Nephron (organoid): ENCODE measurements around the gene LHFPL5.

Experiments
- H3K27ac Mint-ChIP-seq, 3 experiments: 2 replicates each; pipeline ENCODE4 v1.8.0; 2020; ENCODE audit warnings: mixed read lengths in 3 of 3, mild to moderate bottlenecking in 2 of 3, moderate library complexity in 1 of 3
- H3K27me3 Mint-ChIP-seq: 2 replicates; pipeline ENCODE4 v1.8.0; 2021; ENCODE audit warnings: low read depth, mild to moderate bottlenecking, moderate library complexity, mixed read lengths
- H3K36me3 Mint-ChIP-seq: 2 replicates; pipeline ENCODE4 v1.8.0; 2020; ENCODE audit warnings: low read depth, mixed read lengths
- H3K4me1 Mint-ChIP-seq: 2 replicates; pipeline ENCODE4 v1.8.0; 2020; ENCODE audit warnings: mixed read lengths
- H3K4me3 Mint-ChIP-seq, 3 experiments: 2 replicates each; pipeline ENCODE4 v1.8.0; 2020; ENCODE audit warnings: mild to moderate bottlenecking in 3 of 3, mixed read lengths in 3 of 3, moderate library complexity in 2 of 3
- H3K9me3 Mint-ChIP-seq: 2 replicates; pipeline ENCODE4 v1.8.0; 2020; ENCODE audit warnings: mixed read lengths
- CTCF ChIP-seq, 3 experiments: fragments of 200-600 bp; sonication (generic); IDR thresholded peaks; one replicate each; pipeline ENCODE4 v1.5.0; 2021; ENCODE audit warnings: antibody characterized with exemption in 3 of 3; ENCODE audit not compliant: unreplicated experiment in 3 of 3

The LHFPL5 gene

GRCh38 chr6:35810971-35811698 lies 6.0 kb downstream of the LHFPL5 start:
- Mint-ChIP-seq H3K4me3 (no peak overlapping the region), H3K27ac (no peak overlapping the region), H3K9me3 (peaks cover 4% of the 10 kb centered on the region), H3K36me3 (no peaks in the 10 kb centered on the region), H3K4me1 (peaks cover 7% of the 10 kb centered on the region), H3K27me3 (peaks cover 11% of the 10 kb centered on the region)
- no peak for TF ChIP-seq CTCF (IDR thresholded peaks at IDR 0.05; ENCODE audit: unreplicated experiment in 3 of 3)

DNA sequence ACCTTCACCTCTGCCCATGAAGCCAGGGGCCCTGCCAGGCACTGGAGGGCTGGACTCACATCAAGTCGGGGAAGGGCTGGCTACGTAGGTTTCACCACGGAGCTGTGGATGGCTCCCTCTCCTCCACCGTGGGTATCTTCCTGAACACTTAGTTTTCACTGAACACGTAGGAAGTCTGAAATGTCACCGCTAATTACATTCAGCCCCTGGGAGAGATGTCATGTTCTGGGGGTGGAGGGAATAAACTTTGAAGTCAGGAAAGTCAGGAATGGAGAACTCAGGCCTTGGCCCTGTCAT lies 6.5 kb downstream of the LHFPL5 start:
- TF ChIP-seq CTCF (IDR thresholded peaks at IDR 0.05; ENCODE audit: unreplicated experiment in 3 of 3): no peak
- Mint-ChIP-seq H3K4me1 (peaks cover 7% of the 10 kb centered on the region), H3K27me3 (peaks cover 8% of the 10 kb centered on the region)

DNA sequence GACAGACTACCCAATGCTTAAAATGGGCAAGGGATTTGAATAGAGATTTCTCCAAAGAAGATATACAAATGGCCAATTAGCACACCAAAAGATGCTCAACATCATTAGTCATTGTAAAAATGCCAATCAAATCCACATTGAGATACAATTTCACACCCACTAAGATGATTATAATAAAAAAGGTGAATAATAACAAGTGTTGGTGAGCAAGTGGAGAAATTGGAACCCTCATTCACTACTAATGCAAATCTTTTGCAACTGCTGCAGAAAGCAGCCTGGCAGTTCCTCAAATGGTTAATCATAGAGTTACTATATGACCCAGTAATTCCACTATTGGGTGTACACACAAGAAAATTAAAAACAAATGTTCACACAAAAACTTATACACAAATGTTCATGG lies 12.4 kb downstream of the LHFPL5 start:
- no peaks in the 10 kb centered on the region for H3K36me3 Mint-ChIP-seq
- H3K4me3 Mint-ChIP-seq: no peak overlapping the region
- H3K4me1 Mint-ChIP-seq: no peaks in the 10 kb centered on the region

More for the DNA sequence above, 6.5 kb downstream of the LHFPL5 start:
- Mint-ChIP-seq H3K36me3 (no peaks in the 10 kb centered on the region), H3K4me3 (no peak overlapping the region), H3K27ac (no peak overlapping the region), H3K9me3 (peaks cover 4% of the 10 kb centered on the region)

GRCh38 chr6:35823601-35824000 lies 18.4 kb downstream of the LHFPL5 start:
- H3K36me3 Mint-ChIP-seq: no peaks in the 10 kb centered on the region
- no peaks in the 10 kb centered on the region for H3K4me1 Mint-ChIP-seq
- no peak for TF ChIP-seq CTCF (IDR thresholded peaks at IDR 0.05; ENCODE audit: unreplicated experiment in 3 of 3)
- no peak overlapping the region for H3K4me3 Mint-ChIP-seq
- peaks cover 2% of the 10 kb centered on the region for H3K9me3 Mint-ChIP-seq
- H3K27ac Mint-ChIP-seq: no peak overlapping the region
- no peaks in the 10 kb centered on the region for H3K27me3 Mint-ChIP-seq

More for the DNA sequence above, 12.4 kb downstream of the LHFPL5 start:
- Mint-ChIP-seq H3K27me3 (no peaks in the 10 kb centered on the region), H3K9me3 (peaks cover 7% of the 10 kb centered on the region), H3K27ac (no peak overlapping the region)
- TF ChIP-seq CTCF (IDR thresholded peaks at IDR 0.05; ENCODE audit: unreplicated experiment in 3 of 3): no peak

- no peak for TF ChIP-seq CTCF (IDR thresholded peaks at IDR 0.05; ENCODE audit: unreplicated experiment in 3 of 3)
- H3K4me1 Mint-ChIP-seq: no peaks in the 10 kb centered on the region
- H3K27me3 Mint-ChIP-seq: no peaks in the 10 kb centered on the region
- no peaks in the 10 kb centered on the region for H3K36me3 Mint-ChIP-seq
- peaks cover 2% of the 10 kb centered on the region for H3K9me3 Mint-ChIP-seq
- no peak overlapping the region for H3K4me3 Mint-ChIP-seq
- no peak overlapping the region for H3K27ac Mint-ChIP-seq
Observed at GRCh38 chr6:35824552-35825192, 19.5 kb downstream of the LHFPL5 start.

DNA sequence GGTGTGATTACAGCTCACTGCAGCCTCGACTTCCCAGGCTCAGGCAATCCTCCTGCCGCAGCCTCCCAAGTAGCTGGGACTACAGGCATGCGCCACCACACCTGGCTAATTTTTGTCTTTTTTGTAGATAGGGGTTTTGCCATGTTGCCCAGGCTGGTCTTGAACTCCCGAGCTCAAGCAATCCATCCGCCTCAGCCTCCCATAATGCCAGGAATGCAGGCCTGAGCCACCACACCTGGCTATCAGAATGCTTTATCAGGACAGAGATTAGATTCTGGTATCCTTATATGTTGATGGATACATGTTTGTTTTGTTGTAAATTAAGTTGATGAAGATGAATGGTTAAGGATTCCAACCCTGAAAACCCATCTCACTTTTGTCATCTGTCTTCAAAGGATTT lies 24.2 kb downstream of the LHFPL5 start:
- Mint-ChIP-seq H3K36me3 (peaks cover 13% of the 10 kb centered on the region), H3K4me3 (no peak overlapping the region), H3K27ac (no peak overlapping the region), H3K4me1 (no peaks in the 10 kb centered on the region), H3K27me3 (no peaks in the 10 kb centered on the region), H3K9me3 (peaks cover 2% of the 10 kb centered on the region)
- no peak for TF ChIP-seq CTCF (IDR thresholded peaks at IDR 0.05; ENCODE audit: unreplicated experiment in 3 of 3)
